CD4-positive, alpha-beta T cell treated with Interleukin-15 for 1 hour (primary cell): ENCODE data around the gene LRP10.

Source experiments
- DNase-seq: peaks from one replicate; pipeline ENCODE4 v3.0.0-alpha.2; 2020

LRP10 gene

DNA sequence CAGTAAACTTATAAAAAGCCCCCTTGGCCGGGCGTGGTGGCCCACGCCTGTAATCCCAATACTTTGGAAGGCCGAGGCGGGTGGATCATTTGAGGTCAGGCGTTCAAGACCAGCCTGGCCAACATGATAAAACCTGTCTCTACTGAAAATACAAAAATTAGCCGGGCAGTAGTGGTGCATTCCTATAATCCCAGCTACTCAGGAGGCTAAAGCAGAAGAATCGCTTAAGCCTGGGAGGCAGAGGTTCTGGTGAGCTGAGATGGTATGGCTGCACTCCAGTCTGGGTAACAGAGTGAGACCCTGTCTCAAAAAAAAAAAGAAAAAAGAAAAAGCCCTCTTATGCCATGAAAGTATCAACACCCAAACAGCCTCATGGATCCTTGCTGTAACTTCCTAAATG is 54.0 kb downstream of the LRP10 start:
- no peak for DNase-seq

GRCh38 chr14:22926316-22926715 is 54.8 kb downstream of the LRP10 start:
- no peak for DNase-seq

DNA sequence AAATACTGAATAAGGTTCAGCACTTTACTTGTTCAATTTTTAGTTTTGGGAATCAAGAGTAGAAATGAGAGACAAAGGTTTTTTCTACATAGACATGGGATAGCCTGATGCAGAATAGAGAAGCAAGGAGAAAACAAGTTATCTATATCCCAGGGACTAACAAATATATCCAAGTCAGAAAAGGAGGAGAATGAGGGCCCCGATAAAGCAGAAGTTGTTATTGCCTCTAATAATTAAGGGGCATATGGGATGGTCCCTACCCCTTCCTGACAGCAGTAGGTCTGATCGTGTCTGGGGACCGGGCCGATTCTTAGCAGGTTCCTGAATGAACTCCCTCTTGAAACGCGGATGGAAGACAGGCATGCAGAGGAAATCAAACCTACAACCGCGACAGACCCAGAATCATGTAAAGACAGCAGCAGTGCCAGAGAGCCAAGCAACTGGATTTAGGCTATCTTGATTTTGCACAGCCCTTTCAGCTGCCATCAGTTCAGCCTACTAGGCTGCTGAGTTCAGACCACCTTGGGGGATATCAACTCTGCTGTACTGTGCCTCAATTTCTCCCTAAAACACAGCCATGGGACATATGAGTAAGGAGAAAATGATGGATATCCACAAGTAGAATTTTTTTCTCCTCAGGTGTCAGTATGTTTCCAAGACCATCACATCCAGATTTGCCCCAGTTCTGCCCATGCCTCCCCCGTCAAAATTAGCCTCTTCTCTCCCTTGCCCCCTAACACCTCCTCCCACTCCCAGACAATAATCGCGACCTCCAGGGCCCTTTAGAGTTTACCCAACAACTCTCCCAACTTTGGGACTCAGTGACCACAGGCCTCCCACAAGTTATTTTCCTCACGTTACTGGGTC is 56.9 kb downstream of the LRP10 start:
- DNase-seq, result no peak

DNA sequence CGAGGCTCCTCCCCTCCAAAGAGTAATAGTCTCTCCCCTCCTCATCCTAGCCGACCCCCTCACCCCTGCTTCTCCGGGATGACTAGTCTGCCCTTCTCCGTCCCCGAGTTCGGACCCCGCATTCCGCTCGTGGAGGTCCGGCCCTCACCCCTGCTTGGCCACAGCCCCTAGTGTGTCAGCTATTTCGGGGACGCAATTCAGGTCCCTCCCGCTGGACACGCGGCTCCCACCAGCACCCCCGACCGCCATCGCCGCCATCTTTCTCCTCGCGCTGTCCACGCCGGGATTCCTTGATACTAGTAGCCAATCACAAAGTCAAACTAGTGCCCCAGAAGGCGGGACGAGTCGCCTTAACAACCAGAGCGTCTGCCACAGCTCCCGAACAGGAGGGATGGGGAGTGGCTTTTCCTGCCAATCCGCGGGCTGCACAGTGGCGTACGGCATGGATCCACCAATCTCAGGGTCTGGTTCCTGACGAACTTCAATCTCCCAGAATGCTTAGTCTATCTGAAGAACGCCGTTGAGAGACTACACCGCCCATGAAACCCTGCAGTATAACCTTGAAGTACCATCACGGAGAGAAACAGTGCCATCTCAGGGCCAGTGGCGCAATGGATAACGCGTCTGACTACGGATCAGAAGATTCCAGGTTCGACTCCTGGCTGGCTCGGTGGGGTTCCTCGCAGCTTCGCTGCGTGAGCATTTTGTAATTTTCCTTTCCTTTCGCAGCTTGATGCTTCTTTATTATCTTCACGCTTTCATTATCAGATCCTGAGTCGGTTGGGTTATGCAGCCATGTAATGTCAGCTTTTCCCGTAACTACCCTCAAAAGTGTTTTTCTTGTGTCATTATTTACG is 57.8 kb downstream of the LRP10 start, which contains the start of gene PRMT5:
Gene PRMT5 (minus strand): TSS at position 273 of the 857 bp plus-strand sequence. CDS start 15 bp downstream, at position 258.
- DNase-seq, result peak; percentile 99

- DNase-seq, result no peak
Measured at GRCh38 chr14:22929961-22930364, 58.4 kb downstream of the LRP10 start.
